Loucy (cell line): Measurements from ENCODE around the gene C1GALT1.

Experiments
- H2AFZ ChIP-seq: fragments of 200-600 bp; sonication (generic); 2 replicates; pipeline ENCODE4 v1.6.0; 2016; ENCODE audit warnings: antibody characterized with exemption, mild to moderate bottlenecking, low read length, moderate library complexity
- H3F3A ChIP-seq: fragments of 200-600 bp; 2 replicates; pipeline ENCODE4 v1.6.0; 2016; ENCODE audit warnings: antibody characterized with exemption, low read depth, mild to moderate bottlenecking
- H3K27me3 ChIP-seq: fragments of 200-600 bp; sonication (generic); 2 replicates; pipeline ENCODE4 v1.6.1; 2014; ENCODE audit warnings: low read length, mild to moderate bottlenecking; ENCODE audit not compliant: insufficient read depth, poor library complexity, severe bottlenecking
- H3K36me3 ChIP-seq: fragments of 200-600 bp; sonication (generic); 2 replicates; pipeline ENCODE4 v1.6.1; 2016; ENCODE audit warnings: low read length; ENCODE audit not compliant: insufficient read depth
- H3K4me1 ChIP-seq: fragments of 200-600 bp; sonication (generic); 2 replicates; pipeline ENCODE4 v1.5.1; 2014; ENCODE audit warnings: low read length, mild to moderate bottlenecking; ENCODE audit not compliant: insufficient read depth, poor library complexity, severe bottlenecking
- H3K4me2 ChIP-seq: fragments of 200-600 bp; sonication (generic); 2 replicates; pipeline ENCODE4 v1.6.0; 2014; ENCODE audit warnings: antibody characterized with exemption, low read length, low read depth, mild to moderate bottlenecking; ENCODE audit not compliant: poor library complexity, severe bottlenecking
- H3K4me3 ChIP-seq: fragments of 200-600 bp; sonication (generic); 2 replicates; pipeline ENCODE4 v1.5.1; 2014; ENCODE audit warnings: low read length, mild to moderate bottlenecking, mixed read lengths; ENCODE audit not compliant: poor library complexity, severe bottlenecking
- H3K79me2 ChIP-seq: fragments of 200-600 bp; sonication (generic); 2 replicates; pipeline ENCODE4 v1.6.1; 2014; ENCODE audit warnings: low read length; ENCODE audit not compliant: insufficient read depth
- H3K9ac ChIP-seq: fragments of 200-600 bp; sonication (generic); 2 replicates; pipeline ENCODE4 v1.6.0; 2014; ENCODE audit warnings: mild to moderate bottlenecking, low read depth, low read length, moderate library complexity; ENCODE audit not compliant: poor library complexity, severe bottlenecking
- H3K9me2 ChIP-seq: fragments of 200-600 bp; sonication (generic); replicated peaks from 2 replicates; pipeline ENCODE4 v1.6.1; 2016; ENCODE audit warnings: low read depth, low read length, mixed read lengths
- H3K9me3 ChIP-seq: fragments of 200-600 bp; sonication (generic); 2 replicates; pipeline ENCODE4 v1.6.1; 2014; ENCODE audit warnings: mild to moderate bottlenecking, antibody characterized with exemption, low read length, low read depth; ENCODE audit not compliant: insufficient read depth
- H4K20me1 ChIP-seq: fragments of 200-600 bp; sonication (generic); 2 replicates; pipeline ENCODE4 v1.6.0; 2014; ENCODE audit warnings: antibody characterized with exemption, low read length, mild to moderate bottlenecking; ENCODE audit not compliant: insufficient read depth, poor library complexity, severe bottlenecking
- CTCF ChIP-seq: fragments of 200-600 bp; sonication (generic); conservative IDR thresholded peaks from 2 replicates; pipeline ENCODE4 v1.5.1; 2014; ENCODE audit warnings: mild to moderate bottlenecking, antibody characterized with exemption, low read length
- EZH2phosphoT487 ChIP-seq: fragments of 200-600 bp; IDR thresholded peaks from 2 replicates; pipeline ENCODE4 v1.6.1; 2018; ENCODE audit warnings: antibody characterized with exemption, mild to moderate bottlenecking, moderate library complexity, borderline replicate concordance

C1GALT1 gene

DNA sequence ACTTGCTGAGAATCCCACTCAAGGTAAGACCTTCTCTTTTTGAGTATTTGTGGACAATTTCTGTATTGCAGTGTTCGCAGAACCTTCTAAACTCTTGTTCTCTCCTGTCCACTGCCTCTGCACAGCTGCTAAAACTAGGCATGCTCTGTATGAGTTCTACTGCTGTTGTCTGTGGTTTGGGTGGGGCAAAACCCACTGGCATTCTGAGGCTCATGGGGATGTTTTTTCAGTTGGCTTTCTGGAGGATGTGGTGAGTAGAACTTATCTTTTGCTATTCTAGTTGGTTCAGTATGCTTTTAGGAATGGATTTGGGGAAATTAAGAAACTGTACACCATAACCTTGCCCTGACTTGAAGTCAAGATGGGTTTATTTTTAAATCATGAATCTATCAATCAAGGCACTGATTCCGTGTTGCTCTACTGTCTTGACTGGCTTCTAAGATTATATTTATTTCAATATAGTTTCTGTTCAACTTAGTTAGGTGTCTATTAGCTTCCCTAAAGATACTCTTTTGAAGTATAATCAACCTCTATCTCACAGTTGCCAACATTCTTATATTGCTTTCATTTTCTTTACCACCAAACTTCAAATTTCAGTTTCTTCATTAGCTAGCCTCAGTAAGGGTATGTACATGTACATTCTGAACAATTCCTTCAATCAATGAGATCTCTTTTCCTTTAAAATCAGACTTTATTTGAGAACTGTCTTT is 25.0 kb upstream of the C1GALT1 start:
- Histone ChIP-seq H4K20me1 (no peaks in the 10 kb centered on the region), H3F3A (no peaks in the 10 kb centered on the region), H3K9ac (peak overlapping the region; percentile 74), H3K9me2 (no peaks in the 10 kb centered on the region), H3K4me1 (peaks cover 48% of the 10 kb centered on the region), H3K79me2 (no peaks in the 10 kb centered on the region), H3K27me3 (no peaks in the 10 kb centered on the region), H3K4me2 (peak overlapping the region; percentile 85), H3K9me3 (peaks cover 6% of the 10 kb centered on the region; the same call in 1 of the 2 replicates), H2AFZ (peak overlapping the region; percentile 37), H3K36me3 (no peaks in the 10 kb centered on the region), H3K4me3 (peak overlapping the region; percentile 72)
- no peak for TF ChIP-seq EZH2phosphoT487
- TF ChIP-seq CTCF, result no peak; the same call in 1 of the 2 replicates

GRCh38 chr7:7157887-7158271 is 24.5 kb upstream of the C1GALT1 start:
- H2AFZ ChIP-seq, result peak overlapping the region; percentile 37; the same call in 1 of the 2 replicates
- H4K20me1 ChIP-seq, result no peaks in the 10 kb centered on the region
- H3K27me3 ChIP-seq, result no peaks in the 10 kb centered on the region
- no peaks in the 10 kb centered on the region for H3K79me2 ChIP-seq
- peak overlapping the region; percentile 85 for H3K4me2 ChIP-seq
- H3F3A ChIP-seq, result no peaks in the 10 kb centered on the region
- no peaks in the 10 kb centered on the region for H3K36me3 ChIP-seq
- TF ChIP-seq CTCF, result no peak
- H3K9ac ChIP-seq, result peak overlapping the region; percentile 74
- no peaks in the 10 kb centered on the region for H3K9me2 ChIP-seq
- peaks cover 6% of the 10 kb centered on the region; the same call in 1 of the 2 replicates for H3K9me3 ChIP-seq
- H3K4me3 ChIP-seq, result peak overlapping the region; percentile 72
- peaks cover 48% of the 10 kb centered on the region for H3K4me1 ChIP-seq

- Histone ChIP-seq H3K4me2 (peak overlapping the region; percentile 50), H3K4me3 (peak overlapping the region; percentile 13)
These were observed 23.2 kb upstream of the C1GALT1 start for GRCh38 chr7:7159063-7159658.

More at GRCh38 chr7:7159063-7159658, 23.2 kb upstream of the C1GALT1 start:
- H3K9ac ChIP-seq, result no peak overlapping the region
- no peak for TF ChIP-seq CTCF
- no peak for TF ChIP-seq EZH2phosphoT487
- H3K9me2 ChIP-seq, result no peaks in the 10 kb centered on the region
- no peaks in the 10 kb centered on the region for H4K20me1 ChIP-seq
- H3K27me3 ChIP-seq, result no peaks in the 10 kb centered on the region
- H3K79me2 ChIP-seq, result no peaks in the 10 kb centered on the region
- H3K36me3 ChIP-seq, result no peaks in the 10 kb centered on the region
- no peaks in the 10 kb centered on the region for H3K9me3 ChIP-seq
- no peaks in the 10 kb centered on the region for H3F3A ChIP-seq
- H3K4me1 ChIP-seq, result peaks cover 48% of the 10 kb centered on the region
- H2AFZ ChIP-seq, result no peak overlapping the region
